ENCODE measurements around the gene CNST.
"Not testable (repeated sequence)": the region's sequence is repeated elsewhere in the genome, so short reads cannot be mapped to it uniquely, and the experiment has no call there.

Gene CNST

GRCh38 chr1:246560833-246561232 is 5.4 kb upstream of the CNST start:
- not testable (repeated sequence) for DNase-seq

- no peak for DNase-seq
Measured at GRCh38 chr1:246564839-246565750, 1.2 kb upstream of the CNST start.

DNA sequence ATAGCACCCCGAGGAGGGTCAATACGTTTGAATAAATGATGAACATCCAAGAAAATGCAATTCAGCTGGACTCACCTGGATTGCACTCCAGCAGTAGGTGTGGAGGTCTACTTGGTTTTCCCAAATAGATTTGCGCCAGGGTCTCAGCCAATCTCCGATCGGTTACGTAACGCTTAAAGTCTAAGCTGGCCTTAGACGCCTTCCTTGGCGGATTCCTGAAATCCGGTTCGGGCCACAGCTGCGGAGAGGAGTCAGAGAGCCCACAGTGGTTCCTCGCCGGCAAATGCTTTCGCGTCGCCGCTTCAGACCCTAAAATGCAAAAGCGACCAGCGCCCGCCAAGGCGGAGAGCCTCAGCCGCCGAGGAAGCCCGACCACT is 517 bp upstream of the CNST start:
- no peak for DNase-seq

DNA sequence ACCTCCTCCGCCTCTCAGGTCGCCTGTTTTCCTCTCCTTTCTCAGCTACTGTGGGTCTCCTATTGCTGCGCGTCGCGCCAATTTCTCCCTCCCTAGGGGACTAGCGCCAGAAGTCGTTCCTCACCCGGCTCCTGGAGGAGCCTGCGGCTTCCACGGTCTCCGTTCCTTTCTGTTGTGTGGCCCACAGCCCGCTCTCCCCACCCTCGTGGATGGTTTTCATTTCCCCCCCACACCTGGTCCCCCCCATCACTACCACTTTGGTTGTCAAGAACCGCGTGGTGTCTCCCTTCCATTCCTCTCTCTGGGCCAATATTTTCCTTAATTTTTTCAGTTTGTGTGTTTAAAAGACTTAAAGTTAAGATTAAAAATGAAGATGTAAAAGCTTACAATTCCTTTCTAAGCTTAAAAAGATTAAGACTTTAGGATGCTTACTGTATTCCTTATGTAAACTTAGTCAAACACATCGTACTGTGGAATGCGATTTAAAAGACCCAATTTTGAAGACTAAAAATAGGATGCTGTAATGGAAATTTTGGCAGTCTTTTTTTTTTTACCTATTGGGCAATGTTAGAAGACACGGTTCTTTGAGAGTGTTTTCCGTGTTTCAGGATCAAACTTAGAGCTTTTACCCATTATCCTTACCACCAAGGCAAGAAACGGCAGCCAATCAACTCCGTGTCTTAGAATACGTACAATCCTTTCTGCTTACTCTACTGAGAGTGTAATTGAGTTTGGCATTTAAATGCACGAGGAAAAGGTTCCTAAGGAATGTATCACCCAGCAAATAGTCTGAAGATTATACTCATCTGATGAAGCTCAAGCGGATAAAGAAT is 773 bp downstream of the CNST start:
- no peak for DNase-seq

GRCh38 chr1:246567646-246568235 is 1.5 kb downstream of the CNST start:
- no peak for DNase-seq

GRCh38 chr1:246569248-246570238 is 3.3 kb downstream of the CNST start:
- peak; percentile 15 for DNase-seq

DNA sequence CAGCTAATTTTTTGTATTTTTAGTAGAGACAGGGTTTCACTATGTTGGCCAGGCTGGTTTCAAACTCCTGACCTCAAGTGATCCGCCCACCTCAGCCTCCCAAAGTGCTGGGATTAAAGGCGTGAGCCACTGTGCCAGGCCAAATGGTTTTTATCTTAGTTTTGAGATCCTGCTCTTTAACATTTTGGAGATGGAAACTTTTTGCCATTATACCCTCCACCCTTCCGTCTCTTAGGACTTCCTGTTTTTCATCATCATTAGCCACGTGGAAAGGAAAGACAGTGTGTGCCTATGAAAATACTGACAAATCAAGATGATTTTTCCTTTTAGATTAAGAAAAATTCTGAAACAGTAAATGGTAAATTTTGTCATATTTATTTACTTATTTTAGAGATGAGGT is 5.1 kb downstream of the CNST start:
- DNase-seq = not testable (repeated sequence)

DNA sequence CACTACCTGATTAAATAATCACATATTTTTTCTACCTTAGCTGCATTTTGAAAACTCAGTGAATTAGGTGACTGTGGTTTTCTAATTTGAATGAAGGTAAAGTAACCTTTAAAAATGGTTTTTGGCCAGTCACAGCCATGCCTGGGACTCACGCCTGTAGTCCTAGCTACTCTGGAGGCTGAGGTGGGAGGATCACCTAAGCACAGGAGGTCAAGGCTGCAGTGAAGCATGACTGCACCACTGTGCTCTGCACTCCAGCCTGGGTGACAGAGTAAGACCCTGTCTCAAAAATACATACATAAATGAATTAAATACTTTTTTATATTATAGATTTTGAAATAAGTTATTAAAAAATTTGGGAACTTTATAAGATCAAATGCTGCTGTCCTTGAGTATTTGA is 5.7 kb downstream of the CNST start:
- DNase-seq = no peak

DNA sequence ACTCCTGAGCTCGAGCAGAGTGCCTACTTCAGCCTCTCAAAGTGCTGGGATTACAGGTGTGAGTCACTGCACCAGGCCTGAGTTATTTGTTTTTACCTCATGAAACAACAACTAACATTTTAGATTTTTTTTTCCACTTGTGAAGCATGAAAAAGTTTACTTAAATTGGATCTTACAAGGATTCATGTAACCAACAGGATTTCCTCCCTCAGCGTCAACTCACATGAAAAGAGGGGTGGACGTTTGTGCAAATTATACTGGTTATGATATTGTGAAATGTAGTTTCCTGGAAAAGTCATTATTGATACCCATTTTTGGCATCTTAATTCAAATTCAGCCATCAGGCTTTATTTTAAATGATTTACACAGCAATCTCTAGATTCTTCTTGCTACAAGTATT is 6.5 kb downstream of the CNST start:
- DNase-seq = no peak

- no peak for DNase-seq
Measured at GRCh38 chr1:246573491-246573890, 7.2 kb downstream of the CNST start.

DNA sequence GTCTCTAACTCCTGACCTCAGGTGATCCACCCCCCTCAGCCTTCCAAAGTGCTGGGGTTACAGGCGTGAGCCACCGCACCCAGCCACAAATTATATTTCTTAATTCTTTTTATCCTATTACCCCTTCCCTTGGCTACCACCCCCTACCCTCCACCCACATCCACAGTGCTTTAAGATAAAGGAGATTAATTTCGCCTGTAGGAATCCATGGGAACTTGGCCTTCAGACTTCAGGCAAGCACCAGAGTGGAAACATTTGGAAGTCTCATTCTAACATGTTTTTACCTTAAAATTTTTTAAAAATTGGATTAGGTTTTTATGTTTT is 10.4 kb downstream of the CNST start:
- DNase-seq = no peak

DNA sequence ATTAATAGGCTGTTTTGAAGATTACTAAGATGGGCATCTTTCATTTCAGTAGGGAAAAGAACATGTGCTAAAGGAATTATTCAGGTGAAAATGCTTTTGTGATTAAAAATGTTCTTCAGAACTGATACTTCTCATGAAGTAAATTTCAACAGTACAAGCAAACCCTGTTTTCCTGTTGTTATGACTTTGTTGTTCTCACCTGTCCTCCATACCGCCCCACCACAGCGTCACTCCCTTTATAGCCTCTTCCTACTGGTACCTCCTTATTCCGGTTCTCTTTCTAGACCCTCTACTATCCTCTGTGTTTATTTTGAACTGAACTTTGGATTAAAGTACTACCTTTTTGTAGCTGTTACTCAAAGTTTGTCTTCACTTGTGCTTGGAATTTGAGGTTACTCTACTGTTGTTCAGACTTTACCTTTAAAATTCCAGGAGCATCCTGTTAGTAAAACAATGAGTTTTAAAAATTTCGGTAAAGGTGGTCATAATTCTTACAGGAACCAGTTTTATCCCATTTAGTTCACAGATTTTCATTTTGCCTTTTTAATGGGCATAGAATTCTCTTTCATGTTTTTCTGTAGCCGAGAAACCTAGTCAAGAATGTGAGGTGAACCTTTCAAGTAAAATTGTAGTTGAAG is 10.9 kb downstream of the CNST start:
- DNase-seq = no peak

DNA sequence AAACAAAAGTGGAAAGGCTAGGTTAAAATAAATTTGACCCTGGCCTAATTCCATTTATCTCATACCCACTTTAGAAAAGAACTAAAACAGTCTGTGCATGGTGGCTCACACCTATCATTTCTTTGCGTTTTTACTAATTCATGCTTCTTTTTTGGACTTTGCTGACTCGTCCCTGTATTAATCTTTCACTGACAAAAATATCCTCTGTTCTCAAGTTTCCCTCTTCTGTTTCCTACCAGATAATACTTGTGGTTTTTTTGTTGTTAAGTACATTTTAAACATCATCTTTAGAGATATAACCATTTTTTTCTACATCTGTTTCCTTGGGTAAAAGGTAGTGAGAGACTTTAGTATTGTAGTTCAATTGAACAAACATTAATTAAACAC is 11.5 kb downstream of the CNST start:
- DNase-seq = no peak

GRCh38 chr1:246579818-246580217 is 13.6 kb downstream of the CNST start:
- no peak for DNase-seq

DNA sequence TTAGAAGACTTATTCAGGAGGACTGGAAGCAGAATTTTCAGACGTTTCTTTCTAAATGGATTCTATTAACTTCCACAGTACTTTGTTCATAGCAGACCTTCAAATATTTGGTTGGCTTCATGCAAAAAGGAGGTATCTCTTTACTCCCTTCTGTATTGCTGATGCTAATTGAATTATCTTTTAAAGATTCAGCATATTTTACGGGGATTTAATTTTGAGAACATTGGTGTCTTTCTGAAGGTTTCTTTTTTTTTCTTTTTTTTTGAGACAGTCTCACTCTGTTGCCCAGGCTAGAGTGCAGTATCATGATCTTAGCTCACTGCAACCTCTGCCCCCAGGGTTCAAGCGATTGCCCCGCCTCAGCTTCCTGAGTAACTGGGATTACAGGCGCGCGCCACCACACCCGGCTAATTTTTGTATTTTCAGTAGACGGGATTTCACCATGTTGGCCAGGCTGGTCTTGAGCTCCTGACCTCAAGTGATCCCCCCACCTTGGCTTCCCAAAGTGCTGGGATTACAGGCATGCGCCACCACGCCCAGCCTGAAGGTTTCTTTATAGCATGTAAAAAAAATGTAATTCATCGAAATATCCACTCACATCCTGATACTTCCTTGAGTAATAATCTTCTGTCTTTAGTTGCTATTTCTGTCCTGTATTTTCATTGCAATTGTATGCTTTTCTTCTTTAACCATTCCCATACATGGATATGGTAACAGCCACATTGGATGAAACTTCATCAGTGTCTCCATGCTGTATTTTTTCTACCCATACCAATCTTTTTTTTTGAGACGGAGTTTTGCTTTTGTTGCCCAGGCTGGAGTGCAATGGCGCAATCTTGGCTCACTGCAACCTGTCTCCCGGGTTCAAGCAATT is 14.5 kb downstream of the CNST start:
- no peak for DNase-seq

DNA sequence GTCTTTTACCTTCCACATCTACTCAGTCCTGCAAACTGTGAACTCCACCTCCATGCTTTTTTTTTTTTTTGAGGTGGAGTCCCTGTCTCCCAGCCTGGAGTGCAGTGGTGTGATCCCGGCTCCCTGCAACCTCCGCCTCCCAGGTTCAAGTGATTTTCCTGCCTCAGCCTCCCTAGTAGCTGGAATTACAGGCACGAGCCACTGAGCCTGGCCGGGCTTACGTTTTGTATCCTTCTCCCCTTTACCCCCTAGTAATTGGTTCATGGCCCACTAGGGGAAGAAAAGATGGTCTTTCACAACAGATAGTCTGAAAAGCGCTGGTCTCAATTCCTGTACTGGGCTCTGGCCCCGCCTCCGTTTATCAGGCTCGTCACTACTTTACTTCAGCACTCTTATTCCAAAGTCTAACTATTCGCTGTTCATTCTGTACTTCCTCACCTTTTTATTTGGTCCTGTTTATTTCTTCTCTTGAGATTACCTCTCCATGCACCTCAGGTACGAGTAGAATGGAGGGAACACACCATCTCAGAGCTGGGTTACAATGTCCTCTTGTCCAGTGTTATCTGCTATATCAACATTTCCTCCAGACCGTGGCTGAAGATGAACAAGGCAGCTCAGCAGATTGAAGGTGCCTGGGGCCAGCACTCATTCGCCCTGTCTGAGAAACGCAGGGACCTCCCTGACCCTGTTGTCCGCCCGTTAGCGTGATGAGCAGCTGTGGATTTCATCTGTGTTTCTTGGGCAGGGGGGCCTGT is 16.2 kb downstream of the CNST start:
- DNase-seq = no peak

- DNase-seq = no peak
Measured at GRCh38 chr1:246583056-246583440, 16.8 kb downstream of the CNST start.

GRCh38 chr1:246583448-246584185 is 17.4 kb downstream of the CNST start:
- no peak for DNase-seq

GRCh38 chr1:246587032-246587431 is 20.8 kb downstream of the CNST start:
- DNase-seq = no peak

- no peak for DNase-seq
Measured at GRCh38 chr1:246587606-246588005, 21.4 kb downstream of the CNST start.

Data from stimulated activated CD4-positive, alpha-beta T cell treated with anti-CD3 and anti-CD28 coated beads, Interleukin-1b, Interleukin-23, amount 100 ng/mL, for 48 hours (primary cell).